OCI-LY1 (cell line): ENCODE data around the gene USP28.
A peak's percentile ranks its signal among the peaks of the same experiment; 100 is the strongest.
"Not testable (repeated sequence)": the region's sequence is repeated elsewhere in the genome, so short reads cannot be mapped to it uniquely, and the experiment has no call there.

Source experiments
- H2AFZ ChIP-seq: fragments of 200-600 bp; sonication (generic), shearing (Covaris generic); 2 replicates; pipeline ENCODE4 v1.6.0; 2014; ENCODE audit warnings: antibody characterized with exemption, mild to moderate bottlenecking, low read length
- H3F3A ChIP-seq: fragments of 200-600 bp; sonication (generic), shearing (Covaris generic); 2 replicates; pipeline ENCODE4 v1.6.0; 2014; ENCODE audit warnings: mild to moderate bottlenecking, antibody characterized with exemption, low read length, moderate library complexity; ENCODE audit not compliant: insufficient read depth
- H3K27ac ChIP-seq: fragments of 200-600 bp; sonication (generic); 2 replicates; pipeline ENCODE4 v1.5.1; 2014; ENCODE audit warnings: low read length, mixed run types, mild to moderate bottlenecking, low read depth; ENCODE audit not compliant: poor library complexity, severe bottlenecking
- H3K27me3 ChIP-seq: fragments of 200-600 bp; sonication (generic); 2 replicates; pipeline ENCODE4 v1.6.0; 2014; ENCODE audit warnings: antibody characterized with exemption, mild to moderate bottlenecking, low read length, moderate library complexity; ENCODE audit not compliant: insufficient read depth
- H3K36me3 ChIP-seq: fragments of 200-600 bp; sonication (generic); 2 replicates; pipeline ENCODE4 v1.6.1; 2014; ENCODE audit warnings: mild to moderate bottlenecking, antibody characterized with exemption, low read length, moderate library complexity, mixed read lengths; ENCODE audit not compliant: insufficient read depth
- H3K4me1 ChIP-seq: fragments of 200-600 bp; sonication (generic); 2 replicates; pipeline ENCODE4 v1.5.1; 2014; ENCODE audit warnings: mild to moderate bottlenecking, low read length, moderate library complexity; ENCODE audit not compliant: insufficient read depth, severe bottlenecking
- H3K4me2 ChIP-seq: fragments of 200-600 bp; sonication (generic), shearing (Covaris generic); 2 replicates; pipeline ENCODE4 v1.6.1; 2014; ENCODE audit warnings: low read length
- H3K4me3 ChIP-seq: fragments of 200-600 bp; sonication (generic); 2 replicates; pipeline ENCODE4 v1.5.1; 2014; ENCODE audit warnings: low read length, low read depth, mild to moderate bottlenecking, mixed read lengths; ENCODE audit not compliant: poor library complexity, severe bottlenecking
- H3K79me2 ChIP-seq: fragments of 200-600 bp; shearing (Covaris generic); 2 replicates; pipeline ENCODE4 v1.6.1; 2016; ENCODE audit warnings: mixed run types, low read length, mixed read lengths; ENCODE audit not compliant: insufficient read depth
- H3K9ac ChIP-seq: fragments of 200-600 bp; sonication (generic), shearing (Covaris generic); 2 replicates; pipeline ENCODE4 v1.6.1; 2014; ENCODE audit warnings: mild to moderate bottlenecking, low read length, mixed read lengths
- H3K9me2 ChIP-seq: fragments of 200-600 bp; sonication (generic), shearing (Covaris generic); 2 replicates; pipeline ENCODE4 v1.6.1; 2014; ENCODE audit warnings: low read depth, mild to moderate bottlenecking, low read length, mixed read lengths
- H3K9me3 ChIP-seq: fragments of 200-600 bp; shearing (Covaris generic); 2 replicates; pipeline ENCODE4 v1.6.1; 2014; ENCODE audit warnings: low read length, mixed read lengths
- H4K20me1 ChIP-seq: fragments of 200-600 bp; sonication (generic), shearing (Covaris generic); 2 replicates; pipeline ENCODE4 v1.6.0; 2016; ENCODE audit warnings: mild to moderate bottlenecking, low read length; ENCODE audit not compliant: insufficient read depth
- CTCF ChIP-seq: fragments of 200-600 bp; sonication (generic), shearing (Covaris generic); IDR thresholded peaks from 2 replicates; pipeline ENCODE4 v1.5.1; 2017; ENCODE audit warnings: mild to moderate bottlenecking, antibody characterized with exemption, low read length, moderate library complexity, mixed read lengths
- EZH2 ChIP-seq: fragments of 200-600 bp; sonication (generic), shearing (Covaris generic); IDR thresholded peaks from 2 replicates; pipeline ENCODE4 v1.8.0; 2017; ENCODE audit warnings: borderline replicate concordance, mixed run types, mild to moderate bottlenecking, antibody characterized with exemption, low read length, moderate library complexity, mixed read lengths

The USP28 gene

GRCh38 chr11:113875234-113876073 lies at the start of gene USP28:
Gene USP28 (minus strand): TSS chr11:113875572. CDS start chr11:113875501, 71 bp downstream.
- H3F3A ChIP-seq: no peaks in the 10 kb centered on the region
- TF ChIP-seq EZH2: no peak
- no peak for TF ChIP-seq CTCF
- no peaks in the 10 kb centered on the region for H3K27me3 ChIP-seq
- peak within 1 kb of the TSS; percentile 68 for H3K27ac ChIP-seq
- H3K36me3 ChIP-seq: no peaks in the 10 kb centered on the region; the same call in 1 of the 2 replicates
- H4K20me1 ChIP-seq: no peaks in the 10 kb centered on the region
- H2AFZ ChIP-seq: no peak within 1 kb of the TSS; the same call in 1 of the 2 replicates
- H3K9me3 ChIP-seq: no peaks in the 10 kb centered on the region
- peak within 1 kb of the TSS; percentile 85 for H3K9ac ChIP-seq
- H3K79me2 ChIP-seq: no peaks in the 10 kb centered on the region
- no peaks in the 10 kb centered on the region for H3K9me2 ChIP-seq
- H3K4me2 ChIP-seq: peak within 1 kb of the TSS; percentile 81
- peak within 1 kb of the TSS; percentile 85 for H3K4me3 ChIP-seq
- peaks cover 36% of the 10 kb centered on the region for H3K4me1 ChIP-seq

- H3K27me3 ChIP-seq: no peaks in the 10 kb centered on the region
- H3K4me1 ChIP-seq: no peaks in the 10 kb centered on the region
- H3K36me3 ChIP-seq: no peaks in the 10 kb centered on the region
- no peak overlapping the region for H2AFZ ChIP-seq
- H3K4me3 ChIP-seq: no peak overlapping the region
- no peak overlapping the region for H3K27ac ChIP-seq
- no peak overlapping the region for H3K4me2 ChIP-seq
- H4K20me1 ChIP-seq: no peaks in the 10 kb centered on the region
- H3K9me3 ChIP-seq: no peaks in the 10 kb centered on the region
- no peaks in the 10 kb centered on the region for H3K79me2 ChIP-seq
- H3K9me2 ChIP-seq: no peaks in the 10 kb centered on the region
- TF ChIP-seq EZH2: no peak
- H3F3A ChIP-seq: no peaks in the 10 kb centered on the region
- no peak overlapping the region for H3K9ac ChIP-seq
Measured at GRCh38 chr11:113923572-113923971, 48.2 kb upstream of the USP28 start.

GRCh38 chr11:113911491-113911890 lies 36.1 kb upstream of the USP28 start:
- H4K20me1 ChIP-seq, H3K79me2 ChIP-seq, H3K9me3 ChIP-seq, H3K4me1 ChIP-seq, H3K4me3 ChIP-seq, H2AFZ ChIP-seq, H3K9ac ChIP-seq, H3K9me2 ChIP-seq, H3F3A ChIP-seq, H3K36me3 ChIP-seq, H3K27ac ChIP-seq, H3K27me3 ChIP-seq, H3K4me2 ChIP-seq: not testable (repeated sequence)

GRCh38 chr11:113908098-113908497 lies 32.7 kb upstream of the USP28 start:
- Histone ChIP-seq H3K27me3 (no peaks in the 10 kb centered on the region), H3K36me3 (no peaks in the 10 kb centered on the region), H3K9ac (no peak overlapping the region), H3K79me2 (no peaks in the 10 kb centered on the region), H3K4me2 (no peak overlapping the region), H3F3A (no peaks in the 10 kb centered on the region), H3K27ac (no peak overlapping the region), H3K4me3 (no peak overlapping the region), H4K20me1 (no peaks in the 10 kb centered on the region), H3K4me1 (no peaks in the 10 kb centered on the region), H3K9me2 (no peaks in the 10 kb centered on the region), H3K9me3 (no peaks in the 10 kb centered on the region), H2AFZ (no peak overlapping the region)
- TF ChIP-seq CTCF (no peak), EZH2 (no peak)
